Activated CD4-positive, CD25-positive, alpha-beta regulatory T cell (primary cell): ENCODE results near the gene CANT1.
"Not testable (repeated sequence)": the region's sequence is repeated elsewhere in the genome, so short reads cannot be mapped to it uniquely, and the experiment has no call there.

Experiments
- DNase-seq, 4 experiments: peaks; one replicate each; lab custom pipeline; 2025; lab: John Stamatoyannopoulos, UW

The CANT1 gene

GRCh38 chr17:79027274-79027924 is 17.8 kb upstream of the CANT1 start:
- no peak for DNase-seq

DNA sequence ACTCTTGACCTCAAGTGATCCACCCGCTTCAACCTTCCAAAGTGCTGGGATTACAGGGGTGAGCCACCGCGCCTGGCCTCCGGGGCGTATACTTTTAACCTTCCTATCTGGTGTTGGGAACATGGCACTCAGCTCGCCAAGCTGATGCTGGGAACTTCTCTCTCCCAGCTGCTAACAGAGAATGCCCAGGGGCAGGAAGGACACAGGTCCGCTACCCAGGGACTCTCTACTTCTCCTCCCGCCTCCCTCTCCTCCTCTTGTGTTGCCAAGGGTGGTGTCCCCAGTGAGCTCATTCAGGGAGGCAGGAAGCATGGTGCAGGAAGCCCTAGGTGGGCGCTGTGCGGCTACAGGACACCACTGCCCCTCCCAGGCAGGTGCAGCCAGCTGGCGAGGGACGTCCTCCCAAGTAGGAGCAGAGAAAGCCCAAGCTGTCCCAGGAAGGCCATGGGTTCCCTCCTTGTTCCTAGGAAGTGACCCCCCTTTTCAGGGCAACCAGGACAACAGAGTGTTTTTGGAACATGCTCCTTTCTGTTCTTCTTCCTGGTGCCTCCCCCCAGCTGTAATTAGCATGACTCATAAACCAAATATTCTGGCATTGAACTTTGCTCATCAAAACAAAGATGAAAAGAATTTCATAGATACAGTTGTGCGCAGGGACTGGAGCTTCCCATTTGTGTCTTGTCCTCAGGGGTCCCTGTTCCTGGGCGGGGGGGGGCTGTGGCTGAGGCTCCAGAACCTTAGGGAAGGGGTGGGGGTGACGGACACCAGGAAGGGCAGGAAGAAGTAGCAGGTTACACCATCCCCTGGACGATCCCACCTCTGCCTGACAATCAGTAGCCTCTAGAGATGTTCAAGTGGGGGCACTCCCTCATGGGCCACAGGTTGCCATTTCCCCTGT is 17.1 kb upstream of the CANT1 start:
- no peak for DNase-seq

DNA sequence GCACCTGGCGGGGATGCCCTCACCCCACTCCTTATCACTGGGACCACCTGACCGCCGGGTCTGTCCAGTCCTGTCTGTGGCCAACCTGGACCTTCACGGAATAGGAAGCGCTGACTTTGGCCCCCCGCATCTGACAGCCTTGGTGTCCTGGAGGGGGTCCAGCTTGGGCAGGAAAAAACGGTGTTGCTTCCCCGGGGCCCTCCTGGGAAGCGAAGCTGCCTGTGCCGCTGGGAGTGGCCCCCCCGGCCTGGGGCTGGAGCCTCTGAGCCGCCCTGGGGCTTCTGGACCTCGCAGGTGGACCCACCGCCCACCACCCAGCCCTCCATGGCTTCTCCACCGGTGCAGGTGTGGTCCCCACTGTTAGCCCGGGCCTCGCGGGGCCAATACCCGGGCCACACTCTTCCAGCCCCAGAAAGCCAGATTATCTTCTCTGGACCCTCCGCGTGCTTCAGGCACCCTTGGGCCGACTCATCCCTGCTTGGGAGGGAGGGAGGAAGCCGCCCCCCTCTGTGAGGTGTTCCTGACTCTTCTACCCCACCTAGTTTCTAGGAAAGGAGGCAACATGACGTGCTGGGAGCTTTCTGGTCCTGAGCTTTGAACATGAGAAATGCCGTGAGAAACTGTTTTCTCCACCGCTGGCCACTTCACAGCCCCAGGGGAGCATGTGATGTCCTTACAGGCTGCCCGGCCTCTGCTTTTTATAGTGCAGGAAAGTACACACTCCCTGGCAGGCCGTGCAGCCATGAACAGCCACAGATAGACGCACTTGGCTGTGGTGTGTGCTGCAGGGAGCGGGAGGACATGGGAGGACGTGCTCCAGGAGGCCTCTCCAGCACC is 15.6 kb upstream of the CANT1 start:
- no peak for DNase-seq

DNA sequence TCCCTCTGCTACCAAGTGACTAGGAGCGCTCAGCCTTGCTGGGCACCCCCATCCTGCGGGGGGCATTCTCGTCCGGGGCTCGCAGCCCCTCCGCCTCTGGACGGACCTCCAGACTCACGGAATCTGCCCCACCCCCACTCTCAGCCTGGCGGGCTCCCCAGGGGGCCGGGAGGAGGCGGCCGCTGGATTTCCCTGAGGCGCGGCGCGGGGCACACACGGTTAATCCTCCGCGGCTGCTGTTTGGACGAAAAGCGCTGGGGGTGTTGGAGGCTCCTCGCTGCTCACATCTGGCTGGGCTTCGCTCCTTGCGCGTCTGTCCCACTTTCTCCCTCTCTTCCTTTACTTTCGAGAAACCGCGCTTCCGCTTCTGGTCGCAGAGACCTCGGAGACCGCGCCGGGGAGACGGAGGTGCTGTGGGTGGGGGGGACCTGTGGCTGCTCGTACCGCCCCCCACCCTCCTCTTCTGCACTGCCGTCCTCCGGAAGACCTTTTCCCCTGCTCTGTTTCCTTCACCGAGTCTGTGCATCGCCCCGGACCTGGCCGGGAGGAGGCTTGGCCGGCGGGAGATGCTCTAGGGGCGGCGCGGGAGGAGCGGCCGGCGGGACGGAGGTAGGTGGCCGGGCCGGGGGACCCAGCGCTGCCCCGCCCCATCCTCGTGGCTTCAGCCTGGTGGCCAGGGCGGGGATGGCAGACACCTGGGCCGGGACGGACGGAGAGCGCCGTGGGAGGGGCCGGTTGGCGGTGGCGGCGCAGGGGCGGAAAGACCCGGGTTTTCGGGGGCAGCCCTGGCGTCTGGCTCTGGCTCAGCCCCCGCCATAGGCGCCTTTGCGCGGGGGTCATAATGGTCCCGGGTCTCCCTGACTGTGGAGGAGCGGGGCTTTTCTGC is 14.6 kb upstream of the CANT1 start, which contains the start of gene C1QTNF1:
Gene C1QTNF1 (plus strand): TSS at position 284 of the 886 bp plus-strand sequence. CDS start 19,800 bp downstream, outside the sequence.
- no peak for DNase-seq

DNA sequence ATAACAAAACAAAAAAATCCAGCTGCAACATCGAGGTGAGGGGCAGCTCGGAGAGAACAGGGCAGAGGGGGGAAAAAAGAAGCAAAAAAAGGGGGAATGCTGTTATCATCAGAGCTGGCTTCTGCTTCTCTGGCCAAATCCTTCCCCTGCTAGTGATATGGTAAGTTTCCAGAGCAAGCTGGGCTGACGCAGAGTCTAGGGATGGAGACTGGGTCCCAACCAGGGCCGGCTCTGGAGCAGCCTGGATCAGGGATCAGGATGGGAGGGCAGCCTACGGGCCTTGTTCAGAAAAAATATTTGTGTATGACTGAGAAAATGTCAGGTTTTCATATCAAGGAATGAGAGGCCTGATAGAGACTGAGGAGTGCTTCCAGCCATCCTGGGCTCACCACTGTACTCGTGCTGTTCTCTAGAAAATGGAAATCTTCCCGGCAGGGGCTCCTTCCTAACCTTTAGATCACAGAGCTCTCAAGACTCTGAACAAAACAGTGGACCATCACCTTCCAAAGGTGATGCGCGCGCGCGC is 13.7 kb upstream of the CANT1 start:
- no peak for DNase-seq

DNA sequence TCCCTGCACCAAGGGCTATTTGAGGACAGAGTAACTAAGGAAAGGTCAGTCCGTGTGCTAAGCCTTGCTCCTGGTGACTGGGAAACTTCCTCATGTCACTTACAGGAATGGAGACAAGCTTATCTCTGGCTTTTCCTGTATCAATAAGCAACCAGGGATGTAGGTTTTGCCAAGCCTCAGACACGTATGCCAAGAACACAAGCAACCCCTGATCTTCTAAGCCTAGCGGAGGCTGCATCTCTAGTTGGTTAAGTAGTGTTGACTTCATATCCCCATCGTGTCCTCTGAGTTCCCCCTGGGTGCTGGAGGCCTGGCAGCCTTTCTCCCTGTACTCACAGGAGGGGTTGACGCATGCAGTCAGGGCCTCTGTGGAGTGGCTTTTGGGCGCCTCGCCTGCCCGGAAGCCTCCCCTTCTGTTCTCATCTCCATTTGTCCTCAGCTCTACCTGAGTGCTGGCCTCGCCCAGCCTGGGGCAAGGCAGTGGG is 13.0 kb upstream of the CANT1 start:
- DNase-seq = no peak

GRCh38 chr17:79021929-79022328 is 12.4 kb upstream of the CANT1 start:
- not testable (repeated sequence) for DNase-seq

DNA sequence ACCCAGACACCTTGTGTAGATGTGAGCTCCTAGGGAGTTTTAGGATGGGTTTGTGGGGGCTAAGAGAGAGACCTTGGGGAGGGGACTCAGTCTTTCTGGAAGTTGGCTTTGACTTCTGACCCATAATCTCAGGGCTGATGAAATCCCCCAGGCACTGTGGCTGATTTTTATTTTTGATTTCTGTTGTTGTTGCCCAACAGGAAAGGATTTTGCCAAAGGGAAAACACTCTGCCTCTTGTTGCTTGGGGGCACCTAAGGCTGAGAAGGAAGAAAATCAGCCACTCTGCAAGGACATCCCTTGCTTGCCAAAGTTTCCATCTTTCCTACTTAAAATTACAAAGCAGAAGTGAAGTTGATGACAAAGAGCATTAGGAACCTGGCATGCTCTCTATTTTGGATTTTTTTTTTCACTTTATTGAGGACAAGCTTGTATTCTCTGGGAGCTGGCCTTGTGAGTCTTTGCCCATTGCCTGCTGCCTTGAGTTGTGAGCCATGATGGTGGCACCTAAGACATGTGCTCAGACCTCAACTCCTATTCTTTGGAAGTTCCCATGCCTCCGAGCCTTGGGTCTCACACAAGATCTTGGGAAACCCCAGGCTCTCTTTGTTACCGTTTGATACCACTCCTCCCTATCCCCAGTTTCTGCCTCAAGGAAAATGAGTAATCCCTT is 11.2 kb upstream of the CANT1 start:
- DNase-seq = no peak

DNA sequence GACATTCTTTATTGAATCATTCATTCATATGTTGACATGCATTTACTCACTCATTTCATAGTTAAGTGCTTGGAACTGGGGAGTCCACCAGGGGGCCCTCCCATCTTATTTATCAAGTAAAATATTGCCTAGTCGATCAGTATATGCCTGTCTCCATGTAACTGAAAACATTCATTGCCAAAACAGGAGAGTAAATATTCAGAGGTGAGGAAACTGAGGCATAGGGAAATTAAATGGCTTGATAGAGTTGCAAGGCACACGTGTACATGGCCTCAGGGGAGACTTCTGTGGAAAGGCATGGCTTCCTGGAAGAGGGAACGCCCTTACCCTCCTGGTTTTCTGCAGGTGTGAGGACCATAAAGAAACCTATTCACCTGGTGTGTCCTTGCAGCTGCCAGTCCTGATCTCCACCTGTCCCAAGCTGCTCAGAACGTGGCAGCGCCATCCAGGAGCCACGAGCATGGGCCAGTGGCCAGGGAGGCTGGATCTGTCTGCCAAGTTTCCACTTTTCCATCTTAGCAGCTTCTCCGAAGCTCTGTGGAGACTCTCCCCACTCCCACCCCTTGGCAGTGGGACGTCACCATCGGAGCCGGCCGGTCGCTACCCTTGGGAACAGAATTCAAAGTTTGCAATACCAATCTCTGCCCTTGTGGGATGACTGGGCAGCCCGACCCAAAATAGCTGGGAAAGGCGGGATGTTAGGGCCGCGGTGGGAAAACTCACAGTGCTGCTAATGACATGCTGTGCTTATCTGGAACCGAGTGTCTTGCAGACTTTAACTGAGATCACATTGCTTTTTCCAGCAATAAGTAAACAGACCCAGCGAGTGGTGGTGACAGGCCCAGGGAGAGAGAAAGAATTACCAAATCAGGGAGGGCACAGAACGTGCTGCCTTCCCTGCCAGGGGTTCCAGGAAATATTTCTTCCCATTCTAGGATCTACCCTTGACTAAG is 10.3 kb upstream of the CANT1 start:
- DNase-seq = no peak

DNA sequence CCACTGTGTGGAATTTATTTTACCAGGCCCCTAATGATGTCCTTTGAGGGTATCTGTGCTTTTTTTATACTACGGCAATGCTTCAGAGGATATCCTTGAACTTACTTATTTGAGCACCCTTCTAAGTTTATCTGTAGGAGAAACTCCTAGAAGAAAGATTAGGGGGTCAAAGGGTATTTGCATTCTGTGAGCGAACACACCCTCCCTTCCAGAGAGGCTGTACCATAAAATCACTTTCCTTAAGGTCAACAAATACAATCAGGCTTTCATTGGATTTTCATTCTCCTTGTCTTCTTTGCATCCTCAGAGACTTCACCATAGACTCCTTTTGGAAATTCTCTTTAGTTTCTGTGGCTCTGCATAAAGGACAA is 9.7 kb upstream of the CANT1 start:
- no peak for DNase-seq

GRCh38 chr17:79018370-79018695 is 8.8 kb upstream of the CANT1 start:
- DNase-seq = no peak

DNA sequence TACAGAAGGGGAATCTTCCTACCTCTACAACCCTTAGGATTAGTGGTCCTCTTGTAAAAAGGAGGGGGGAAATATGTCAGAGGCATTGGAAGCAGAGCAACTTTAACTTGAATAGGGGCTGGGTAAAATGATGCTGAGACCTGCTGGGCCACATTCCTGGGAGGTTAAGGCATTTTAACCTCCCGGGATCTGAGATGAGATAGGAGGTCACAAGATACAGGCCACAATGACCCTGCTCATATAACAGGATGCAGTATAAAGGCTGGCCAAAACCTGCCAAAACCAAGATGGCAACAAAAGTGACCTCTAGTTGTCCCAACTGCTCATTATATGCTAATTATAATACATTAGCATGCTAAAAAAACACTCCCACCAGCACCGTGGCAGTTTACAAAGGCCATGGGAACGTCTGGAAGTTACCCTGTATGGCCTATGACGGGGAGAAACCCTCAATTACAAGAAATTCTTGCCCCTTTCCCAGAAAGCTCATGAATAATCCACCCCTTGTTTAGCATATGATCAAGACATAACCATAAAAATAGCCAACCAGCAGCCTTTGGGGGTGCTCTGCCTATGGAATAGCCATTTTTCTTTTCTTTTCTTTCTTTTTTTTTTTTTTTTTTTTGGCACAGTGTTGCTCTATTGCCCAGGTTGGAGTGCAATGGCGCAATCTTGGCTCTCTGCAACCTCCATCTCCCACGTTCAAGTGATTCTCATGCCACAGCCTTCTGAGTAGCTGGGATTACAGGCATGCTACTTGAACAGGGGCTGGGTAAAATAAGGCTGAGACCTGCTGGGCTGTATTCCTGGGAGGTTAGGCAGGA is 8.2 kb upstream of the CANT1 start:
- DNase-seq = no peak

GRCh38 chr17:79014158-79014758 is 4.7 kb upstream of the CANT1 start:
- no peak for DNase-seq

DNA sequence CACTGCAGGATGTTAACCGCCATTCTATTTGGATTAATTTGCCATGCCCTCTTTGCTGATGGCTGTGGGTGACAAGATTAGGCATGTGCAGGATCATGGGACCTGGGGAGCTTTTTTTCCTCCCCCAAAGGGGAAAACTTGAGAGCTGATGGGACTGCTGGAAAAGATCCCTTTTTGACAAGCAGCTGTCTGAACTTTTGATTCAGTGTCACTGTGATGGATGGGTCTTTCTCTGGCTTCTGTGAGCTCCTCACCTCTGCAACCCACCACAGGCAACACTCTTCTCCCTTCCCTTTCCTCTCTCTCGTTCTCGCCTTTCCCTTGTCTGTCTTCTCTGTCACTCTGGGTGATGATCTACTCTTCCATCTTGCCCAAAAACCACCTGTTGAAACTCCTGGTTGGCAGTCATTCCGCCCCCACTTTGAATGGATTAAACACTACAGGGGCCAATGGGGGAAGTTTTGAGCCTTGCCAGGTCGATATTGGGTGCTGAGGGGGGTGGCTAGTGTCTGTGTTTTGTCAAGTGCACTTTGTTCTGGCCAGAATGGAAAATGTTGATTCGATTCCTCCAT is 3.1 kb upstream of the CANT1 start:
- no peak for DNase-seq

DNA sequence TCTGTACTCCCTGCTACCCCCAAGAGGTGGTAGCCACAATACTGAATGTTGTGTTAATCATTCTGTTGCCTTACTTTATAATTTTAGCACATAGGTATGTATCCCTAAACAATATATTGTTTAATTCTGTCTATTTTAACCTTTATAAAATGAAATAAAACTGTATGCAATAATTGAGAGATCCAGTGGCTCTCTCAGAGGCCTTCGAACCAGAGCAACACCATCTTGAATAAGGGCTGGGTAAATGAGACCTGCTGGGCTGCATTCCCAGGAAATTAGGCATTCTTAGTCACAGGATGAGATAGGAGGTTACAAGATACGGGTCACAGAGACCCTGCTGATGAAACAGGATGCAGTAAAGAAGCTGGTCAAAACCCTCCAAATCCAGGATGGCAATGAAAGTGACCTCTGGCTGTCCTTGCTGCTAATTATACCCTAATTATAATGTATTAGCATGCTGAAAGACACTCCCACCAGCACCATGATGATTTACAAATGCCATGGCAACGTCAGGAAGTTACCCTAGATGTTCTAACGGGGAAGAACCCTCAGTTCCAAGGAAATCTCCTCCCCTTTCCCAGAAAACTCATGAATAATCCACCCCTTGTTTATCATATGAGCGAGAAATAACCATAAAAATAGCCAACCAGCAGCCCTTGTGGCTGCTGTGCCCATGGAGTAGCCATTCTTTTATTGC is 2.0 kb upstream of the CANT1 start:
- DNase-seq = no peak

- DNase-seq = no peak
These were observed 711 bp upstream of the CANT1 start for GRCh38 chr17:79010304-79010646.

GRCh38 chr17:79008666-79009387 is 737 bp downstream of the CANT1 start:
- DNase-seq = no peak
